Effector memory CD4-positive, alpha-beta T cell (primary cell): Measurements from ENCODE around the gene CACNG8.

Source experiments
- DNase-seq, 3 donors: peaks; one replicate each; pipeline ENCODE4 v3.0.0-alpha.2; 2020
- H3K27ac ChIP-seq: 2 replicates; pipeline ENCODE4 v1.7.0; 2013; ENCODE audit warnings: mild to moderate bottlenecking, low read length, moderate library complexity; ENCODE audit not compliant: insufficient read depth, poor library complexity, severe bottlenecking
- H3K27me3 ChIP-seq: replicated peaks from 2 replicates; pipeline ENCODE4 v1.7.0; 2013; ENCODE audit warnings: mild to moderate bottlenecking, low read length; ENCODE audit not compliant: insufficient read depth, control insufficient read depth, poor library complexity, severe bottlenecking
- H3K36me3 ChIP-seq: 2 replicates; pipeline ENCODE4 v1.7.0; 2013; ENCODE audit warnings: mild to moderate bottlenecking, low read length, moderate library complexity; ENCODE audit not compliant: control insufficient read depth, insufficient read depth
- H3K4me1 ChIP-seq: 2 replicates; pipeline ENCODE4 v1.7.0; 2013; ENCODE audit warnings: low read length, mild to moderate bottlenecking; ENCODE audit not compliant: control insufficient read depth, insufficient read depth, poor library complexity, severe bottlenecking
- H3K4me3 ChIP-seq: 2 replicates; pipeline ENCODE4 v1.7.0; 2013; ENCODE audit warnings: low read length, low read depth, mild to moderate bottlenecking; ENCODE audit not compliant: insufficient read depth, poor library complexity, severe bottlenecking
- H3K9me3 ChIP-seq: 2 replicates; pipeline ENCODE4 v1.7.0; 2013; ENCODE audit warnings: mild to moderate bottlenecking, low read length, moderate library complexity; ENCODE audit not compliant: control insufficient read depth

Gene CACNG8

GRCh38 chr19:53980539-53981375, 18.0 kb downstream of the CACNG8 start:
- no peak for DNase-seq
- Histone ChIP-seq H3K4me3 (no peak overlapping the region), H3K27ac (no peak overlapping the region), H3K27me3 (peaks cover 38% of the 10 kb centered on the region), H3K36me3 (no peaks in the 10 kb centered on the region), H3K4me1 (peaks cover 24% of the 10 kb centered on the region), H3K9me3 (no peaks in the 10 kb centered on the region)

GRCh38 chr19:53981376-53981951, 18.7 kb downstream of the CACNG8 start:
- DNase-seq: no peak
- Histone ChIP-seq H3K36me3 (no peaks in the 10 kb centered on the region), H3K27me3 (peaks cover 38% of the 10 kb centered on the region), H3K9me3 (no peaks in the 10 kb centered on the region), H3K27ac (no peak overlapping the region), H3K4me1 (peaks cover 24% of the 10 kb centered on the region), H3K4me3 (no peak overlapping the region)

- Histone ChIP-seq H3K4me1 (peaks cover 24% of the 10 kb centered on the region), H3K27me3 (peaks cover 38% of the 10 kb centered on the region), H3K27ac (no peak overlapping the region), H3K9me3 (no peaks in the 10 kb centered on the region), H3K36me3 (no peaks in the 10 kb centered on the region), H3K4me3 (peak overlapping the region; percentile 37)
- DNase-seq: no peak
Observed at GRCh38 chr19:53982001-53982451, 19.3 kb downstream of the CACNG8 start.

- Histone ChIP-seq H3K9me3 (no peaks in the 10 kb centered on the region), H3K4me1 (peaks cover 21% of the 10 kb centered on the region), H3K27ac (no peak overlapping the region), H3K27me3 (peaks cover 36% of the 10 kb centered on the region), H3K36me3 (no peaks in the 10 kb centered on the region), H3K4me3 (no peak overlapping the region)
- no peak for DNase-seq
Observed at GRCh38 chr19:53982611-53983010, 19.9 kb downstream of the CACNG8 start.

GRCh38 chr19:53983457-53984289, 20.9 kb downstream of the CACNG8 start:
- Histone ChIP-seq H3K4me3 (no peak overlapping the region), H3K27ac (no peak overlapping the region), H3K9me3 (no peaks in the 10 kb centered on the region), H3K27me3 (peaks cover 27% of the 10 kb centered on the region), H3K36me3 (no peaks in the 10 kb centered on the region), H3K4me1 (peaks cover 13% of the 10 kb centered on the region)
- DNase-seq: no peak

- H3K27me3 ChIP-seq: peaks cover 9% of the 10 kb centered on the region
- no peak for DNase-seq
- no peaks in the 10 kb centered on the region for H3K36me3 ChIP-seq
- H3K27ac ChIP-seq: no peak overlapping the region
- H3K4me1 ChIP-seq: peaks cover 4% of the 10 kb centered on the region
- no peaks in the 10 kb centered on the region for H3K9me3 ChIP-seq
- no peak overlapping the region for H3K4me3 ChIP-seq
Observed at GRCh38 chr19:53985863-53986262, 23.1 kb downstream of the CACNG8 start.

GRCh38 chr19:53988981-53989380, 26.2 kb downstream of the CACNG8 start:
- Histone ChIP-seq H3K27ac (no peak overlapping the region), H3K4me3 (no peak overlapping the region), H3K4me1 (no peaks in the 10 kb centered on the region), H3K36me3 (no peaks in the 10 kb centered on the region), H3K9me3 (no peaks in the 10 kb centered on the region), H3K27me3 (peaks cover 20% of the 10 kb centered on the region)
- DNase-seq: no peak

- Histone ChIP-seq H3K27me3 (peaks cover 20% of the 10 kb centered on the region), H3K9me3 (no peaks in the 10 kb centered on the region)
- DNase-seq: no peak
Observed at GRCh38 chr19:53989600-53990533, 27.1 kb downstream of the CACNG8 start.

More at GRCh38 chr19:53989600-53990533, 27.1 kb downstream of the CACNG8 start:
- Histone ChIP-seq H3K27ac (no peak overlapping the region), H3K4me3 (no peak overlapping the region), H3K36me3 (no peaks in the 10 kb centered on the region), H3K4me1 (no peaks in the 10 kb centered on the region)
